ENCODE data around the gene FAS. TPM values are rescaled to one million over a fixed set of nuclear protein-coding genes. Genes with fewer than 3 reads are reported as not detected.
A peak's percentile ranks its signal among the peaks of the same experiment; 100 is the strongest.

FAS gene
- total and polyA plus RNA-seq, 9 of the 15 experiments (the other 6 are each of a cell fraction or from before 2014, with no cell fraction given), result 0.08 to 0.62 (median 0.37) TPM

DNA sequence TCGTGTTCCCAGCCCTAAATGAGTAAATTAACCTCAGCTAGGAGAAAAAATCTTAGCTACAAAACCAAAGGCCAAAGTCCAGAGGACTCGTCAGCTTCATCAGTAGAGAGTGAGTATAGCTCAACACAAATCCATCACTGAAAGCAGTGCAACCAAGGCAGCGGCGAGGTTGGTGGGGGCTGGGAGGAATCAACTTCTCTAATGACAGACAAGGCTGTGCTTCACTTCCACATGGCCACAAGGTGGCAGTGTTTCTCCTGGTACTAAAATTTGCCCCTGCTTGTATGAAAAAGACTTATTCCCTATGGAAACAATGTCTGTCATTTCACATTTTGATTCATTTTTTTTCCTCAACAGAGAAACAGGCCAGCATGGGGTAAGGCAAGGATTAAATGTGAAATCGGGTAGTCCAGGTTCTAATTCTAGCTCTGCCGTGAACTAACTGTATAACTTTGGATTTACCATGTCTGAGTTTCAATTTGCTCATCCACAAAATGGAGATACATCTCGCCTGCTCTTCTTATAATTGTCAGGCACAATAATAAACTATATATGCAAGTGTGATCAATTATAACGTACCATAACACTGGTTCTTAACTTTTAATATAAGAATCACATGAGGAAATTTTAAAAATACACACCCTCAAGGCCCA lies 39.3 kb downstream of the FAS start:
- H3K4me3 ChIP-seq, result no peak overlapping the region
- ATAC-seq (peak; percentile 86), FAIRE-seq (peak; percentile 93), DNase-seq (ENCODE audit: extremely low read depth in 1 of 4, low spot score in 3 of 4) (peak; percentile 32 to 69 (median 38))
- WGBS (ENCODE audit: insufficient coverage, low coverage, missing lambda C conversion rate), result 7% methylated on average over 8 of the region's 8 CpGs
- H3K36me3 ChIP-seq (ENCODE audit: control insufficient read depth, insufficient read depth, low read length), result no peaks in the 10 kb centered on the region
- H3K4me1 ChIP-seq (replicated peaks in 1 of 2; ENCODE audit: control insufficient read depth in 2 of 2, insufficient read depth in 2 of 2, low read length in 2 of 2), result no peaks in the 10 kb centered on the region; a peak in 1 of 5 replicates
- H3K9me1 ChIP-seq (ENCODE audit: control insufficient read depth, insufficient read depth, low read length), result no peaks in the 10 kb centered on the region
- ChIA-PET CTCF (ENCODE audit: low intra/inter-chr PET ratio) (interaction anchor here (2.4 to 2.5 kb wide), 2 partner anchors 183 to 187 kb away, joined by 17 to 19 read pairs; no protein-coding TSS in a partner anchor), POLR2A (no interaction called here)
- no peaks in the 10 kb centered on the region for H3K79me2 ChIP-seq (ENCODE audit: control insufficient read depth, insufficient read depth, low read length)
- no peaks in the 10 kb centered on the region for H4K20me1 ChIP-seq (replicated peaks; ENCODE audit: control insufficient read depth, insufficient read depth, low read length)
- in situ Hi-C loops (cut with MboI) (loop anchor here (10.0 kb wide), 1 partner anchor 185 kb away; no protein-coding TSS in a partner anchor), intact Hi-C loops (cut with micrococcal nuclease) (loop anchor here (1.0 to 10.0 kb wide), 2 partner anchors 85 to 183 kb away; no protein-coding TSS in a partner anchor)
- no peaks in the 10 kb centered on the region for H3K27me3 ChIP-seq (ENCODE audit: control insufficient read depth in 2 of 2, insufficient read depth in 2 of 2, low read length in 2 of 2)
- no peaks in the 10 kb centered on the region for H3K9me3 ChIP-seq (replicated peaks; ENCODE audit: control insufficient read depth, insufficient read depth, low read depth, low read length)
- H3K9ac ChIP-seq (ENCODE audit: insufficient read depth in 1 of 2, low read depth in 2 of 2, low read length in 2 of 2), result no peak overlapping the region
- BruUV-seq (replicated peaks), result no TSS peak
- no peak overlapping the region for H3K27ac ChIP-seq (ENCODE audit: extremely low read depth, low read depth, low read length)
- H2AFZ ChIP-seq (ENCODE audit: low read depth, low read length), result no peak overlapping the region
- no peak overlapping the region for H3K4me2 ChIP-seq (ENCODE audit: insufficient read depth, low read length)
- TF ChIP-seq RAD21 (CRISPR knock-in tag; conservative IDR thresholded peaks at IDR 0.05 in 1 of 2, IDR thresholded peaks at IDR 0.05 in 1 of 2), result peak; percentile 87 to 91
- TF ChIP-seq, protein P1, sequence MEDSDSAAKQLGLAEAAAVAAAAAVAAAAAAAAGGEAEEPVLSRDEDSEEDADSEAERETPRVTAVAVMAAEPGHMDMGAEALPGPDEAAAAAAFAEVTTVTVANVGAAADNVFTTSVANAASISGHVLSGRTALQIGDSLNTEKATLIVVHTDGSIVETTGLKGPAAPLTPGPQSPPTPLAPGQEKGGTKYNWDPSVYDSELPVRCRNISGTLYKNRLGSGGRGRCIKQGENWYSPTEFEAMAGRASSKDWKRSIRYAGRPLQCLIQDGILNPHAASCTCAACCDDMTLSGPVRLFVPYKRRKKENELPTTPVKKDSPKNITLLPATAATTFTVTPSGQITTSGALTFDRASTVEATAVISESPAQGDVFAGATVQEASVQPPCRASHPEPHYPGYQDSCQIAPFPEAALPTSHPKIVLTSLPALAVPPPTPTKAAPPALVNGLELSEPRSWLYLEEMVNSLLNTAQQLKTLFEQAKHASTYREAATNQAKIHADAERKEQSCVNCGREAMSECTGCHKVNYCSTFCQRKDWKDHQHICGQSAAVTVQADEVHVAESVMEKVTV (CRISPR knock-in tag; IDR thresholded peaks at IDR 0.05), result peak; percentile 80
- TF ChIP-seq, protein P2, sequence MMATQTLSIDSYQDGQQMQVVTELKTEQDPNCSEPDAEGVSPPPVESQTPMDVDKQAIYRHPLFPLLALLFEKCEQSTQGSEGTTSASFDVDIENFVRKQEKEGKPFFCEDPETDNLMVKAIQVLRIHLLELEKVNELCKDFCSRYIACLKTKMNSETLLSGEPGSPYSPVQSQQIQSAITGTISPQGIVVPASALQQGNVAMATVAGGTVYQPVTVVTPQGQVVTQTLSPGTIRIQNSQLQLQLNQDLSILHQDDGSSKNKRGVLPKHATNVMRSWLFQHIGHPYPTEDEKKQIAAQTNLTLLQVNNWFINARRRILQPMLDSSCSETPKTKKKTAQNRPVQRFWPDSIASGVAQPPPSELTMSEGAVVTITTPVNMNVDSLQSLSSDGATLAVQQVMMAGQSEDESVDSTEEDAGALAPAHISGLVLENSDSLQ (IDR thresholded peaks at IDR 0.05), result peak; percentile 31; the same call in 1 of the 2 replicates
- TF ChIP-seq MEIS2 (IDR thresholded peaks at IDR 0.05; ENCODE audit: partially characterized antibody), result peak; percentile 5
- TF ChIP-seq SRSF3 (IDR thresholded peaks at IDR 0.05; ENCODE audit: insufficient read depth, low read length), result no peak
- TF ChIP-seq, protein P3, sequence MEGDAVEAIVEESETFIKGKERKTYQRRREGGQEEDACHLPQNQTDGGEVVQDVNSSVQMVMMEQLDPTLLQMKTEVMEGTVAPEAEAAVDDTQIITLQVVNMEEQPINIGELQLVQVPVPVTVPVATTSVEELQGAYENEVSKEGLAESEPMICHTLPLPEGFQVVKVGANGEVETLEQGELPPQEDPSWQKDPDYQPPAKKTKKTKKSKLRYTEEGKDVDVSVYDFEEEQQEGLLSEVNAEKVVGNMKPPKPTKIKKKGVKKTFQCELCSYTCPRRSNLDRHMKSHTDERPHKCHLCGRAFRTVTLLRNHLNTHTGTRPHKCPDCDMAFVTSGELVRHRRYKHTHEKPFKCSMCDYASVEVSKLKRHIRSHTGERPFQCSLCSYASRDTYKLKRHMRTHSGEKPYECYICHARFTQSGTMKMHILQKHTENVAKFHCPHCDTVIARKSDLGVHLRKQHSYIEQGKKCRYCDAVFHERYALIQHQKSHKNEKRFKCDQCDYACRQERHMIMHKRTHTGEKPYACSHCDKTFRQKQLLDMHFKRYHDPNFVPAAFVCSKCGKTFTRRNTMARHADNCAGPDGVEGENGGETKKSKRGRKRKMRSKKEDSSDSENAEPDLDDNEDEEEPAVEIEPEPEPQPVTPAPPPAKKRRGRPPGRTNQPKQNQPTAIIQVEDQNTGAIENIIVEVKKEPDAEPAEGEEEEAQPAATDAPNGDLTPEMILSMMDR (IDR thresholded peaks at IDR 0.05 in 2 of 3, conservative IDR thresholded peaks at IDR 0.05 in 1 of 3; ENCODE audit: insufficient read depth in 2 of 3, low read depth in 1 of 3, low read length in 3 of 3), result peak; percentile 62 to 78 (median 69); a peak in 5 of 6 replicates
- no peak for TF ChIP-seq ETV6 (IDR thresholded peaks at IDR 0.05; ENCODE audit: borderline replicate concordance in 1 of 2, low read depth in 2 of 2, low read length in 1 of 2)
- TF ChIP-seq ETV6 (CRISPR knock-in tag; IDR thresholded peaks at IDR 0.05; ENCODE audit: borderline replicate concordance), result no peak
- no peak for TF ChIP-seq CBX1 (IDR thresholded peaks at IDR 0.05; ENCODE audit: low read depth)
- TF ChIP-seq, protein P4, sequence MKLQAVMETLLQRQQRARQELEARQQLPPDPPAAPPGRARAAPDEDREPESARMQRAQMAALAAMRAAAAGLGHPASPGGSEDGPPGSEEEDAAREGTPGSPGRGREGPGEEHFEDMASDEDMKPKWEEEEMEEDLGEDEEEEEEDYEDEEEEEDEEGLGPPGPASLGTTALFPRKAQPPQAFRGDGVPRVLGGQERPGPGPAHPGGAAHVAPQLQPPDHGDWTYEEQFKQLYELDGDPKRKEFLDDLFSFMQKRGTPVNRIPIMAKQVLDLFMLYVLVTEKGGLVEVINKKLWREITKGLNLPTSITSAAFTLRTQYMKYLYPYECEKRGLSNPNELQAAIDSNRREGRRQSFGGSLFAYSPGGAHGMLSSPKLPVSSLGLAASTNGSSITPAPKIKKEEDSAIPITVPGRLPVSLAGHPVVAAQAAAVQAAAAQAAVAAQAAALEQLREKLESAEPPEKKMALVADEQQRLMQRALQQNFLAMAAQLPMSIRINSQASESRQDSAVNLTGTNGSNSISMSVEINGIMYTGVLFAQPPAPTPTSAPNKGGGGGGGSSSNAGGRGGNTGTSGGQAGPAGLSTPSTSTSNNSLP (IDR thresholded peaks at IDR 0.05; ENCODE audit: borderline replicate concordance, low read depth, low read length), result no peak
- peak; percentile 38; the same call in 1 of the 2 replicates for TF ChIP-seq SMC3 (conservative IDR thresholded peaks at IDR 0.05; ENCODE audit: insufficient read depth, low read depth, low read length)

All from K562 (cell line).